DMS153 treated with DMSO at 0.1 percent for 48 hours (cell line): ENCODE measurements around the gene PAXX.

ENCODE experiments used
- DNase-seq: peaks from one replicate; lab custom pipeline; 2025; ENCODE audit not compliant: unreplicated experiment; lab: John Stamatoyannopoulos, UW

Gene PAXX

DNA sequence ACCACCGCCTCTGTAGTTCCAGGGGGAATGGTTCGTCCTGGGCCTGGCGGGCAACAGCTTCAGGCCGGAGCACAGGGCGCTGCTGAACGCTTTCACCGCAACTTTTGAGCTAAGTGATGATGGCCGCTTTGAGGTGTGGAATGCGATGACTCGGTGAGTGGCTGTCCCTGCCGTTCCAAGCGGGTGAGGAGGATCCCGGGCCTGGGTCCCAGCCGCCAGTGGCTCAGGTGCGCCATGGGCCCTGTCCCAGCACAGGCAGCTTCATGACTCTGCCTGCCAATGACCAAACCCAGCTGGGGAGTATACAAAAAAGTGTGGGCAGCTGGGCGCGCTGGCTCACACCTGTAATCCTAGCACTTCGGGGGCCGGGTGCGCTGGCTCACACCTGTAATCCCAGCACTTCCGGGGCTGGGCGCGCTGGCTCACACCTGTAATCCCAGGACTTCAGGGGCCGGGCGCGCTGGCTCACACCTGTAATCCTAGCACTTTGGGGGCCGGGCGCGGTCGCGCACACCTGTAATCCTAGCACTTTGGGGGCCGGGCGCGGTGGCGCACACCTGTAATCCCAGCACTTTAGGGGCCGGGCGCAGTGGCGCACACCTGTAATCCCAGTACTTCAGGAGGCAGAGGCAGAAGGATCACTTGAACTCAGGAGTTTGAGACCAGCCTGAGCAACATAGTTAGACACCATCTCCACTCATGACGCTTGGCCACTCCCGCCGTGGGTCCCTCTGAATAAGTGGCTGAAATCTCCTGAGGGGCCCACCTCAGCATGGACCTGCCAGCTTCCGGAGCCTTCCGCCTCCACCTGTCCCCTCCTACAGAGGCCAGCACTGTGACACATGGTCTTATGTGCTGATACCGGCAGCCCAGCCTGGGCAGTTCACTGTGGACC, 39.1 kb upstream of the PAXX start:
- no peak for DNase-seq

DNA sequence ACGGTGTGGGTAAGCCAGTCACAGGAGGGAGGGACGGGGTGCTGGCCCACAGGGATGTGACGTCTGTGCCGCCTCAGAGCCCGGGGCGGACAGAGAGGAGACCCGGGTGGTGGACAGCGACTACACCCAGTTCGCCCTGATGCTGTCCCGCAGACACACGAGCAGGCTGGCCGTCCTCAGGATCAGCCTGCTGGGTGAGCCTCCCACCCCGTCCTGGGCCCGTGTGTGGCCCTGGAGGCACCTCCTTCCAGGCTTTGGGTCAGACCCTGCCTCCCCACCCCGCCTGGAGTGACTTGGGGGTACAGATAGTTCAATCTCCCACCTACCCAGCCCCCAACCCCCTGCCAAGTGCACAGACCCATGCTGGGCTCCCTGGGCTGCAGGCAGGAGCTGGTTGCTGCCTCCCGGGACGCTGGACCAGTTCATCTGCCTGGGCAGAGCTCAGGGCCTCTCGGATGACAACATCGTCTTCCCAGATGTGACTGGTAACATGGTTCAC, 38.4 kb upstream of the PAXX start:
- no peak for DNase-seq

GRCh38 chr9:136954270-136955083, 37.7 kb upstream of the PAXX start:
- no peak for DNase-seq

GRCh38 chr9:136955202-136955942, 36.9 kb upstream of the PAXX start:
- no peak for DNase-seq

DNA sequence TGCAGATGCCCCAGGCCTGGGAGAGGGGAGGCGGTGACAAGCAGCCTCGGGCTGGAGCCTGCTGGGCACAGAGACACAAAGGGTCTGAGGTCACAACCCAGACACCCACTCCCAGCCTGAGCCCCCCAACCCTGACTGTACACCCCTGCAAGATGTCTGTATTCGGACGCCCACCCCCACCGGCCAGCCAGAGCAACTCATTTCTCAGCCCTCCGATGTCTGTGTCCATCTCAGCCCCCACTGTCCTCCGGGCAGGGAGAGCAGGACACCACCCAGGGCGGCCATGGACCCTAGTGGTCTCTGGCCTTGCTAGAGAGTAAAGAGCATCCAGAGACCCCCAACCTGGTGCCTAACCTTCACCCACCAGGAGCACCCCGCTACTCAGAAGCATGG, 36.3 kb upstream of the PAXX start:
- no peak for DNase-seq

DNA sequence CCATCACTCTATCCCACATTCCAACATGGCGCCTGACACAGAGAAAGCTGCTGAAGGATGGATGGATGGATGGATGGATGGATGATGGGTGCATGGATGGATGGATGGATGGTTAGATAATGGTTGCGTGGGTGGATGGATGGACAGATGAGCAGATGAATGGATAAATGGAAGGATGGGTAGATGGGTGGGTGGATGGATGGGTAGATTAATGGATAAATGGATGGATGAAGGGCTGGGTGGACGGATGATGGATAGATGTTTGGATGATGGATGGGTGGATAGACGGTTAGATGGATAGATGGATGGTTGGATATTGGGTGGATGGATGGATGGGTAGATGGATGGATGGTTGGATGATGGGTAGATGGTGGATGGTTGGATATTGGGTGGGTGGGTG, 35.6 kb upstream of the PAXX start:
- DNase-seq = no peak

- no peak for DNase-seq
Observed at GRCh38 chr9:136957461-136957860, 34.8 kb upstream of the PAXX start.

DNA sequence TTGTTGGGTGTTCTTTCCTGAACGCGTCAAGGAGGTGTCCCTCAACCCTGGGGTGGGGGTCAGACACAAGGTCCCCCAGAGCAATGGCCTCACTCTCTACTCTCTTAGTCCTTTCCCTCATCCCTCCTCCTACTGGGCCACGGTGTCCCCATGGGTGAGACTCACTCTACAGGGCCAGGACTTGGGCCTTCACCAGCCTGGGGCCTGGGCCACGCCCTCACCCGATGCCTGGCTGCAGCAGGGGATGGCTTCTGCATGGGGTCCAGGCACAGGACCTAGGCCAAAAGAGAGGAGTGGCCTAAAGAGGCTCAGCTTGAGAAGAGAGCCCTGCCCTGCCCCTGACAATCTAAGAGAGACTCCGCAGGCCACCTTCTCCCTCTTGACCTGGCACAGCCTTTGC, 34.3 kb upstream of the PAXX start:
- no peak for DNase-seq

- DNase-seq = no peak
Observed at GRCh38 chr9:136958473-136958872, 33.7 kb upstream of the PAXX start.

DNA sequence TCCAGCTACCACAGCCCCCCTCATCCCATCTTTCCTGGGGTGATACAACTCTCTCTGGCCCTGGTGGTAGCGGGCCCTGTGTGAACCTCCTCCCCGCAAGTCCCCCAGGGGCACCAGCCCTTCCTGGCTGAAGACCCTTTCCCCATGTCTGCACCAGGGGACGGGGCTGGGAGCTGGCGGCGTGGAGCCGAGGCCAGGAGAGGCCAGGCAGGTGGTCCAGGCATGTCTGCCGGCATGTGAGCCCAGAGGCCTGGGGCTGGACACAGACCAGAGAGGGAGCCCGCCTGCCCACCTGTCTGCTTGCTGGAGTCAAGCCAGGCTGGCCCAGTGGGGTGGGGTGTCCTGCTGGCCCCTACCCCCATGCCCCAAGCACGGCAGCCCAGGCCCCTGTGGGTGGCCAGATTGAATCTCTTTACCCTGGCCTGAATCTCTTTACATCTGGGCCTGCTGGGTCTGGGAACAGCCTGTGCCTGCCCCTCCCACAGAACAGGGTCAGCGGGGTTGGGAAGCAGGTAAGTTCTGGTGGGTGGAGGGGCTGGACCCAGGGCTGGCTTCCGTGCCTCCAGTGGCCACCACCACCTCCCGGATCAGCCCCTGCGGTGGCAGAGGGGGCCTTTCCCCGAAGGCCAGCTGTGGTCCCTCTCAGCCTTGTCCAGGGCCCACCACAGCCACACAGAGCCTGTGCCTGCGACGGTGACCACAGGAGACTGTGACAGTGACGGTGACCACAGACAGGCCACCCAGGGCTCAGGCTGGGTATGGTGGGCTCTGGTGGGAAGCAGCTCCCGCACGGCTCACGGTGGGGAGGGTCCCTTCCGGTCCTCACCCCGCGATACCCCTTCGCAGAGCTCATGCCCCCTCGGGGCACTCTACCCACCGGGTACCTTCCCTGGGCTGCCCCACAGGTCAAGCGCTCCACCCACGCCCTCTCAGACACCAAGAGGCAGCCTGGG, 33.0 kb upstream of the PAXX start:
- no peak for DNase-seq

GRCh38 chr9:136960212-136960937, 31.8 kb upstream of the PAXX start:
- DNase-seq = no peak

- no peak for DNase-seq
Observed at GRCh38 chr9:136960938-136961275, 31.3 kb upstream of the PAXX start.

- no peak for DNase-seq
Observed at GRCh38 chr9:136961279-136962065, 30.8 kb upstream of the PAXX start.

- DNase-seq = no peak
Observed at GRCh38 chr9:136962163-136962562, 30.1 kb upstream of the PAXX start.

DNA sequence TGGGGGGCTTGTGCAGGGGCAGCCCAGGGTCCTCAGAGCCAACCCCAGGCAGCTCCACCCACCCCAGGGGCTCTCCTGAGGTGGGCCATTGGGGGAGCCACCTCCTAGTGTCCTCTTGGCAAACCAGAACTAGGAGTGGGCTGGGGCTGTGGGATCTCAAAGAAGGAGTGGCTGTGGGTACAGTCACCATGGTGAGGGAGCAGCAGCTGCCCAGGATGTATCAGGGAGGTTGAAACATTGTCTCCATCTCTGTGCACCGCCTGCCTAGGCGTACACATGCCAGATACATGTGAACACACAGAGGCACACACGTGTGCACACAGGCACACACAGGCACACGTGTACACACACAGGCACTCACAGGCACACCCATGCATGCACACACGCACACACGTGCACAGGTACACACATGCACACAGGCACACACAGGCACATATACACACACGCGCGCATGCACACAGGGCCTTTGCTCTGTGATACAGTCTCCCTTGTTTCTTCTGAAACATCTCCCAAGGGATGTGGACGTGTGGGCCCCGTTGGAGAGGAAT, 29.4 kb upstream of the PAXX start:
- DNase-seq = no peak

GRCh38 chr9:136963341-136963740, 28.9 kb upstream of the PAXX start:
- DNase-seq = no peak

- no peak for DNase-seq
Observed at GRCh38 chr9:136963751-136964150, 28.5 kb upstream of the PAXX start.

- peak; percentile 22 for DNase-seq
Observed at GRCh38 chr9:136964171-136964689, 28.0 kb upstream of the PAXX start.
